GM12878 (cell line): Measurements from ENCODE around the gene SLC35E1.

Experiments used
- CTCF ChIP-seq, 3 experiments: IDR thresholded peaks in 2 of 3; conservative IDR thresholded peaks in 1 of 3; 2 replicates each; pipeline ENCODE4 v1.5.1; 2011; ENCODE audit warnings: low read depth in 3 of 3, low read length in 3 of 3, mild to moderate bottlenecking in 3 of 3, control low read depth in 2 of 3, moderate library complexity in 2 of 3, inconsistent platforms in 1 of 3, mixed read lengths in 1 of 3; ENCODE audit not compliant: control insufficient read depth in 2 of 3, insufficient read depth in 1 of 3; ENCODE audit errors: extremely low read depth in 1 of 3
- POLR2AphosphoS2 ChIP-seq: IDR thresholded peaks from 2 replicates; pipeline ENCODE4 v1.6.1; 2011; ENCODE audit warnings: low read depth, mild to moderate bottlenecking, low read length, improper control_type of control experiment, moderate library complexity
- SMC3 ChIP-seq: IDR thresholded peaks from 2 replicates; pipeline ENCODE4 v1.6.1; 2011; ENCODE audit warnings: low read length, improper control_type of control experiment, borderline replicate concordance
- TAF1 ChIP-seq: IDR thresholded peaks from 2 replicates; pipeline ENCODE4 v1.6.1; 2011; ENCODE audit warnings: mild to moderate bottlenecking, low read depth, low read length, borderline replicate concordance

DNA sequence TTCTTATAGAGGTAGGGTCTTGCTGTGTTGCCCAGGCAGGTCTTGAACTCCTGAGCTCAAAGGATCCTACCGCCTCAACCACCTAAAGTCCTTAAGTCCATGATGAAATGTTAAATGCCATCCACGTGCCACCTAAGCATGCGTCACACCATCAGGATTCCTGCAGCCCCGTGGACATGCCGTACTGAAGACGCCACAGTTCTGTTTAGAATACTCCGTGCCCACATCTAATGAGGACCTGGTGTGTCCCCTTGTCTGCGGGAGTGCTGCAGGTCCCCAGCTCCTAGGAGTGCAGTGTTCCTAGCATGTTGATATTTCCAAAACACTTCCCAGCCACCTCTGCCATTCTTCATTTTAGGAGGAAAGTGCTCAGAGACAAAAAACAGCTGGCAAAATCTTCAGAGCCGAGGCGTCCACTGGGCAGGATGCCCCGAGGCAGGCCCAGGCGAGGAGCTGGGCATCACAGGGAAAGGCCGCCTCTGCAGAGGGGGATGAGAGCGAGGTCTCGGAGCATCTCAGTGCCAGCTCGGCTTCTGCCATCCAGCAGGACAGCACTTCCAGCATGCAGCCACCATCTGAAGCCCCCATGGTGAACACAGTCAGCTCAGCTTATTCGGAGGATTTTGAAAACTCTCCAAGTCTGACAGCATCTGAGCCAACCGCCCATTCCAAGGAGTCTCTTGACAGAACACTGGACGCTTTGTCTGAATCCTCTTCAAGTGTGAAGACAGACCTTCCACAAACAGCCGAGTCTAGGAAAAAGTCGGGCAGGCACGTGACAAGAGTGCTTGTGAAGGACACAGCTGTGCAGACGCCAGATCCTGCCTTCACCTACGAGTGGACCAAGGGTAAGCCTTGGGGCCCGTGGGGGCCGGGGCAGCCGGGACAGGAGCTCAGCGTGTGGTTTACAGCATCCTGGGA lies 62.8 kb downstream of the SLC35E1 start:
- no peak for TF ChIP-seq SMC3
- TF ChIP-seq POLR2AphosphoS2 = no peak
- no peak for TF ChIP-seq CTCF (IDR thresholded peaks at IDR 0.05 in 2 of 3, conservative IDR thresholded peaks at IDR 0.05 in 1 of 3; ENCODE audit: control insufficient read depth in 2 of 3, extremely low read depth in 1 of 3, insufficient read depth in 1 of 3, low read depth in 3 of 3, low read length in 3 of 3)
- no peak for TF ChIP-seq TAF1
